KMS-11 (cell line): ENCODE results near the gene IFFO2.

Experiments
- H2AFZ ChIP-seq: fragments of 200-600 bp; sonication (generic); 2 replicates; pipeline ENCODE4 v1.6.1; 2016; ENCODE audit warnings: antibody characterized with exemption, mixed run types, low read depth
- H3K27ac ChIP-seq: fragments of 200-600 bp; sonication (generic); 2 replicates; pipeline ENCODE4 v1.6.1; 2016; ENCODE audit warnings: mild to moderate bottlenecking, mixed run types
- H3K27me3 ChIP-seq: fragments of 200-600 bp; sonication (generic); 2 replicates; pipeline ENCODE4 v1.6.1; 2017; ENCODE audit warnings: mild to moderate bottlenecking, low read depth, mixed run types, moderate library complexity; ENCODE audit not compliant: insufficient read depth
- H3K36me3 ChIP-seq: fragments of 200-600 bp; sonication (generic); 2 replicates; pipeline ENCODE4 v1.6.1; 2017; ENCODE audit warnings: mild to moderate bottlenecking, mixed run types; ENCODE audit not compliant: insufficient read depth
- H3K4me1 ChIP-seq: fragments of 200-600 bp; sonication (generic); 2 replicates; pipeline ENCODE4 v1.6.1; 2016; ENCODE audit warnings: mild to moderate bottlenecking, low read depth, mixed run types; ENCODE audit not compliant: poor library complexity, severe bottlenecking
- H3K4me2 ChIP-seq: fragments of 200-600 bp; sonication (generic); 2 replicates; pipeline ENCODE4 v1.7.0; 2016; ENCODE audit warnings: mild to moderate bottlenecking, mixed run types
- H3K4me3 ChIP-seq: fragments of 200-600 bp; sonication (generic); IDR thresholded peaks from 2 replicates; pipeline ENCODE4 v1.6.1; 2017; ENCODE audit warnings: low read depth, low read length, mixed read lengths; ENCODE audit not compliant: insufficient read depth
- H3K79me2 ChIP-seq: fragments of 200-600 bp; sonication (generic); 2 replicates; pipeline ENCODE4 v1.6.1; 2016; ENCODE audit warnings: low read depth, mixed run types; ENCODE audit not compliant: insufficient read depth
- H3K9ac ChIP-seq: fragments of 200-600 bp; sonication (generic); 2 replicates; pipeline ENCODE4 v1.6.1; 2016; ENCODE audit warnings: mild to moderate bottlenecking, mixed run types
- H4K20me1 ChIP-seq: fragments of 200-600 bp; sonication (generic); 2 replicates; pipeline ENCODE4 v1.6.1; 2016; ENCODE audit warnings: mild to moderate bottlenecking, mixed run types; ENCODE audit not compliant: insufficient read depth
- TF ChIP-seq, protein P1 (sequence below): fragments of 200-600 bp; sonication (generic); conservative IDR thresholded peaks from 2 replicates; pipeline ENCODE4 v1.6.1; 2017; ENCODE audit warnings: low read depth, mild to moderate bottlenecking, antibody characterized with exemption, low read length, moderate library complexity, mixed read lengths

The IFFO2 gene

GRCh38 chr1:18907021-18907916, 49.2 kb downstream of the IFFO2 start:
- H3K27me3 ChIP-seq, result peaks cover 24% of the 10 kb centered on the region
- TF ChIP-seq, protein P1, sequence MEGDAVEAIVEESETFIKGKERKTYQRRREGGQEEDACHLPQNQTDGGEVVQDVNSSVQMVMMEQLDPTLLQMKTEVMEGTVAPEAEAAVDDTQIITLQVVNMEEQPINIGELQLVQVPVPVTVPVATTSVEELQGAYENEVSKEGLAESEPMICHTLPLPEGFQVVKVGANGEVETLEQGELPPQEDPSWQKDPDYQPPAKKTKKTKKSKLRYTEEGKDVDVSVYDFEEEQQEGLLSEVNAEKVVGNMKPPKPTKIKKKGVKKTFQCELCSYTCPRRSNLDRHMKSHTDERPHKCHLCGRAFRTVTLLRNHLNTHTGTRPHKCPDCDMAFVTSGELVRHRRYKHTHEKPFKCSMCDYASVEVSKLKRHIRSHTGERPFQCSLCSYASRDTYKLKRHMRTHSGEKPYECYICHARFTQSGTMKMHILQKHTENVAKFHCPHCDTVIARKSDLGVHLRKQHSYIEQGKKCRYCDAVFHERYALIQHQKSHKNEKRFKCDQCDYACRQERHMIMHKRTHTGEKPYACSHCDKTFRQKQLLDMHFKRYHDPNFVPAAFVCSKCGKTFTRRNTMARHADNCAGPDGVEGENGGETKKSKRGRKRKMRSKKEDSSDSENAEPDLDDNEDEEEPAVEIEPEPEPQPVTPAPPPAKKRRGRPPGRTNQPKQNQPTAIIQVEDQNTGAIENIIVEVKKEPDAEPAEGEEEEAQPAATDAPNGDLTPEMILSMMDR, result peak; percentile 89
- no peaks in the 10 kb centered on the region for H4K20me1 ChIP-seq
- H2AFZ ChIP-seq, result no peak overlapping the region
- no peaks in the 10 kb centered on the region for H3K4me1 ChIP-seq
- H3K36me3 ChIP-seq, result no peaks in the 10 kb centered on the region
- no peak overlapping the region for H3K4me2 ChIP-seq
- no peak overlapping the region for H3K4me3 ChIP-seq
- H3K9ac ChIP-seq, result no peak overlapping the region
- no peaks in the 10 kb centered on the region for H3K79me2 ChIP-seq
- no peak overlapping the region for H3K27ac ChIP-seq

GRCh38 chr1:18903291-18903756, 53.2 kb downstream of the IFFO2 start:
- Histone ChIP-seq H4K20me1 (no peaks in the 10 kb centered on the region), H3K36me3 (no peaks in the 10 kb centered on the region), H2AFZ (peak overlapping the region; percentile 58; the same call in 1 of the 2 replicates), H3K4me2 (peak overlapping the region; percentile 16; the same call in 1 of the 2 replicates), H3K79me2 (no peaks in the 10 kb centered on the region), H3K4me3 (no peak overlapping the region), H3K27ac (no peak overlapping the region), H3K9ac (no peak overlapping the region), H3K4me1 (no peaks in the 10 kb centered on the region), H3K27me3 (peaks cover 50% of the 10 kb centered on the region)
- TF ChIP-seq, protein P1, result no peak

- Histone ChIP-seq H3K9ac (peak within 1 kb of the TSS; percentile 23; the same call in 1 of the 2 replicates), H3K27me3 (peaks cover 47% of the 10 kb centered on the region), H4K20me1 (no peaks in the 10 kb centered on the region), H3K4me2 (peak within 1 kb of the TSS; percentile 25; the same call in 1 of the 2 replicates), H3K27ac (no peak within 1 kb of the TSS), H3K79me2 (no peaks in the 10 kb centered on the region), H3K4me3 (peak within 1 kb of the TSS; percentile 51), H2AFZ (peak within 1 kb of the TSS; percentile 58; the same call in 1 of the 2 replicates), H3K4me1 (no peaks in the 10 kb centered on the region), H3K36me3 (no peaks in the 10 kb centered on the region)
- TF ChIP-seq, protein P1, result no peak
Observed at GRCh38 chr1:18902523-18903290, 53.8 kb downstream of the IFFO2 start, which contains the start of gene ALDH4A1. TSS of gene ALDH4A1 (minus strand) at chr1:18902555. CDS start at chr1:18902523, 32 bp downstream.

DNA sequence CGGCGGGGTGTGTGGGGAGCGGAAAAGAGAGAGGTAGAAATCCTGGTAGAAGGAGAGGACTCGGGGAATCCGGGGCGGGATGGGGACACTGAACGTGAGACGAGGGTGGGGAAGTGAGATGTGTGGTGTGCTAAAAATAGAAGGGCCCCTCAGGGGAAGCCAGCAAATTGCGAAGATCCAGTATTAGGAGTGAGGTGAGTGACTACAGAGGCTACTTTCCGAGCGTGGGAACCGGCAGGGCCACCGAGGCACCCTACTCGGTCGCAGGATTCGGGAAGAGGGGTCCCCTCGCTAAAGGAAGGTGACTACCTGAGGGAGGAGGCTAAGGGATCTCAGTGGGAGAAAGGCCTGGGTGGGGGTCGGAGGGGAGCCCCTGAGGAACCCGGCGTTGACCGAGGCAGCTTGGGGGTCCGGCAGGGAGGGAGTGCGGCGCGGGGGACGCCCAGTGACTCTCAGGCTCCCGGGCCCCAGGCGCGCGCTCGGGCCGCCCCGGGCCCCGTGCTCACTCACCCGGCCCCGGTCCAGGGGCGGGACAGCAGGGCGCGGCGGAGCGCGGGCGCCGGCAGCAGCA, 54.4 kb downstream of the IFFO2 start:
- Histone ChIP-seq H2AFZ (peak overlapping the region; percentile 58; the same call in 1 of the 2 replicates), H3K27ac (no peak overlapping the region), H3K27me3 (peaks cover 47% of the 10 kb centered on the region), H3K36me3 (no peaks in the 10 kb centered on the region), H3K9ac (no peak overlapping the region; the same call in 1 of the 2 replicates), H3K4me3 (peak overlapping the region; percentile 51), H4K20me1 (no peaks in the 10 kb centered on the region), H3K4me1 (no peaks in the 10 kb centered on the region), H3K4me2 (peak overlapping the region; percentile 25; the same call in 1 of the 2 replicates), H3K79me2 (no peaks in the 10 kb centered on the region)
- TF ChIP-seq, protein P1, result no peak
